ENCODE results near the gene CAV1. TPM values are rescaled to one million over a fixed set of nuclear protein-coding genes. Genes with fewer than 3 reads are reported as not detected.

The CAV1 gene
- total and polyA plus RNA-seq, 4 donors = 121 to 616 (median 323) TPM

GRCh38 chr7:116525913-116526861 is 1.4 kb downstream of the CAV1 start:
- Histone ChIP-seq H3K27me3 (ENCODE audit: control insufficient read depth in 3 of 3, insufficient read depth in 3 of 3, low read length in 2 of 3) (no peaks in the 10 kb centered on the region), H3K4me1 (ENCODE audit: control insufficient read depth in 5 of 5, insufficient read depth in 5 of 5, low read length in 5 of 5) (peaks cover 6 to 59% (median 21%) of the 10 kb centered on the region in 5 donors), H3K36me3 (ENCODE audit: control insufficient read depth in 4 of 4, insufficient read depth in 4 of 4, low read length in 4 of 4) (peaks cover 0 to 20% (median 4%) of the 10 kb centered on the region in 4 donors), H3K27ac (ENCODE audit: low read depth in 1 of 2, low read length in 1 of 2) (peak overlapping the region; percentile 92 to 99), H3K4me3 (peak overlapping the region; percentile 68), H3K9me3 (ENCODE audit: control insufficient read depth in 4 of 4, insufficient read depth in 3 of 4, low read length in 3 of 4) (no peaks in the 10 kb centered on the region), H3K9ac (ENCODE audit: insufficient read depth in 1 of 2, low read length in 2 of 2) (peak overlapping the region; percentile 78 to 90)
- peak; percentile 82 to 90 (median 86) for DNase-seq
- peak; percentile 87 for ATAC-seq (ENCODE audit: insufficient read depth, low FRiP score)
- TF ChIP-seq CTCF (IDR thresholded peaks at IDR 0.05; ENCODE audit: control extremely low read depth, extremely low read depth) = peak; percentile 71
- 1% methylated on average over 77 to 83 of the region's 83 CpGs for WGBS, 2 donors

GRCh38 chr7:116526897-116527296 is 2.1 kb downstream of the CAV1 start:
- Histone ChIP-seq H3K27ac (ENCODE audit: low read depth in 1 of 2, low read length in 1 of 2) (peak overlapping the region; percentile 74 to 99), H3K4me1 (ENCODE audit: control insufficient read depth in 5 of 5, insufficient read depth in 5 of 5, low read length in 5 of 5) (peaks cover 6 to 59% (median 21%) of the 10 kb centered on the region in 5 donors), H3K27me3 (ENCODE audit: control insufficient read depth in 3 of 3, insufficient read depth in 3 of 3, low read length in 2 of 3) (no peaks in the 10 kb centered on the region), H3K9me3 (ENCODE audit: control insufficient read depth in 4 of 4, insufficient read depth in 3 of 4, low read length in 3 of 4) (no peaks in the 10 kb centered on the region), H3K4me3 (peak overlapping the region; percentile 68), H3K9ac (ENCODE audit: insufficient read depth in 1 of 2, low read length in 2 of 2) (peak overlapping the region; percentile 34 to 89), H3K36me3 (ENCODE audit: control insufficient read depth in 4 of 4, insufficient read depth in 4 of 4, low read length in 4 of 4) (peaks cover 0 to 20% (median 4%) of the 10 kb centered on the region in 4 donors)
- no peak for ATAC-seq (ENCODE audit: insufficient read depth, low FRiP score)
- no peak for TF ChIP-seq CTCF (IDR thresholded peaks at IDR 0.05; ENCODE audit: control extremely low read depth, extremely low read depth)
- 32 to 37% methylated on average over 5 of the region's 5 CpGs for WGBS, 2 donors
- no peak for DNase-seq

- no peak for TF ChIP-seq CTCF (IDR thresholded peaks at IDR 0.05; ENCODE audit: control extremely low read depth, extremely low read depth)
- ATAC-seq (ENCODE audit: insufficient read depth, low FRiP score) (no peak), DNase-seq (no peak)
- H3K4me1 ChIP-seq (ENCODE audit: control insufficient read depth in 5 of 5, insufficient read depth in 5 of 5, low read length in 5 of 5) = peaks cover 6 to 59% (median 21%) of the 10 kb centered on the region in 5 donors
- H3K36me3 ChIP-seq (ENCODE audit: control insufficient read depth in 4 of 4, insufficient read depth in 4 of 4, low read length in 4 of 4) = peaks cover 0 to 20% (median 7%) of the 10 kb centered on the region in 4 donors
- H3K4me3 ChIP-seq = peak overlapping the region; percentile 24
- 30 to 46% methylated on average over 3 of the region's 3 CpGs for WGBS, 2 donors
- peak overlapping the region in 1 of 2 donors; percentile 89 for H3K9ac ChIP-seq (ENCODE audit: insufficient read depth in 1 of 2, low read length in 2 of 2)
- no peaks in the 10 kb centered on the region for H3K27me3 ChIP-seq (ENCODE audit: control insufficient read depth in 3 of 3, insufficient read depth in 3 of 3, low read length in 2 of 3)
- no peaks in the 10 kb centered on the region for H3K9me3 ChIP-seq (ENCODE audit: control insufficient read depth in 4 of 4, insufficient read depth in 3 of 4, low read length in 3 of 4)
- H3K27ac ChIP-seq (ENCODE audit: low read depth in 1 of 2, low read length in 1 of 2) = peak overlapping the region; percentile 70 to 99
Measured at GRCh38 chr7:116527521-116527920, 2.7 kb downstream of the CAV1 start.

All from lung (tissue), 12 donors.